ENCODE measurements around the gene ATXN7L1.

DNA sequence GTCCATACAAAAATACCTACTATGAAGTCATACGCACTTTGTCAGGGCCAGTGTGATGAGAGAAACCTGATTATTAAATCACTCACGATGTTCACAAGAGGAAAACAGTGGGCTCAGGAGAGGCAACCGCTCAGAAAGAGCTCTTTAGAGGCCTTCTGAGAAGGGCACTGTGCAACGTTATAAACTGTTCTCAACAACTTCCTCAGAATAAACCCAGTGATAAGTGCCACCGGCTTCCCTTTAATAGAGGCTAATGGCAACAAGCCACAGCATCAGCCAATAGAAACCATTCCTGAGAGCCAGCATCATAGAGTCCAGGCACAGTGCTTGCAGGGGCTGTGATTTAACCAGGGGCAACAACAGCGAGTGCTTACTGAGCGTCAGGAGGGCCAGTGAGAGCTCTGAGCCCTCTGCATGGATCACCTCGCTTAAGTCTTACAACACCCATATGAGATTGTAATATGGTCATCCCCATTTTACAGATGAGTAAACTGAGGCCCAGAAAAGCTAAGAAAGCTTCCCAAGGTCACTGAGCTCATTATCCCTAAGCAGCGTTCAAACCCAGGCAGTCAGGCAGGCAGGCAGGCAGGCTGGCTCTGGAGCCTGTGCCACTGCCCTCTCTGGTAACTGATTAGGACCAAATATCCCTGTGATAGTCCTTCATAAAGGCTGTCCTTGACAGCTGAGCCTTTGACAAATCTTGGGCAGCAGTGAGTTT lies 30.9 kb upstream of the ATXN7L1 start:
- TF ChIP-seq, protein P1, sequence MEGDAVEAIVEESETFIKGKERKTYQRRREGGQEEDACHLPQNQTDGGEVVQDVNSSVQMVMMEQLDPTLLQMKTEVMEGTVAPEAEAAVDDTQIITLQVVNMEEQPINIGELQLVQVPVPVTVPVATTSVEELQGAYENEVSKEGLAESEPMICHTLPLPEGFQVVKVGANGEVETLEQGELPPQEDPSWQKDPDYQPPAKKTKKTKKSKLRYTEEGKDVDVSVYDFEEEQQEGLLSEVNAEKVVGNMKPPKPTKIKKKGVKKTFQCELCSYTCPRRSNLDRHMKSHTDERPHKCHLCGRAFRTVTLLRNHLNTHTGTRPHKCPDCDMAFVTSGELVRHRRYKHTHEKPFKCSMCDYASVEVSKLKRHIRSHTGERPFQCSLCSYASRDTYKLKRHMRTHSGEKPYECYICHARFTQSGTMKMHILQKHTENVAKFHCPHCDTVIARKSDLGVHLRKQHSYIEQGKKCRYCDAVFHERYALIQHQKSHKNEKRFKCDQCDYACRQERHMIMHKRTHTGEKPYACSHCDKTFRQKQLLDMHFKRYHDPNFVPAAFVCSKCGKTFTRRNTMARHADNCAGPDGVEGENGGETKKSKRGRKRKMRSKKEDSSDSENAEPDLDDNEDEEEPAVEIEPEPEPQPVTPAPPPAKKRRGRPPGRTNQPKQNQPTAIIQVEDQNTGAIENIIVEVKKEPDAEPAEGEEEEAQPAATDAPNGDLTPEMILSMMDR (IDR thresholded peaks at IDR 0.05) = no peak
- no peak for TF ChIP-seq POLR2A (IDR thresholded peaks at IDR 0.05)
